C4-2B (cell line): Measurements from ENCODE around the gene ARGLU1.

Experiments
- CTCF ChIP-seq: fragments of 450-650 bp; conservative IDR thresholded peaks from 2 replicates; pipeline ENCODE4 v1.5.1; 2017; ENCODE audit warnings: mild to moderate bottlenecking
- ZFX ChIP-seq: fragments of 450-650 bp; IDR thresholded peaks from 2 replicates; pipeline ENCODE4 v1.6.1; 2017

GRCh38 chr13:106597749-106598395, 29.9 kb upstream of the ARGLU1 start:
- TF ChIP-seq CTCF (no peak), ZFX (no peak)
